Omental fat pad (tissue), 4 donors: Measurements from ENCODE around the gene TMEM132E. TPM values are rescaled to one million over a fixed set of nuclear protein-coding genes. Genes with fewer than 3 reads are reported as not detected.

Experiments used
- ATAC-seq: fragments of 150-250 bp; one replicate; pipeline ENCODE4 v1.9.1; 2016; ENCODE audit warnings: mild to moderate bottlenecking, moderate library complexity; ENCODE audit not compliant: low FRiP score
- DNase-seq: peaks from one replicate; pipeline ENCODE4 v3.0.0-alpha.2; 2019; ENCODE audit warnings: low spot score
- total RNA-seq, 4 donors: library from RNA; depleted of rRNA; stranded (reverse); fragments of >200 nt; gene quantifications; one replicate each; pipeline ENCODE4 v1.1.0, GENCODE V29; 2016
- TF ChIP-seq, protein P1 (sequence below), 3 donors: fragments of 450-650 bp; IDR thresholded peaks; one replicate each; pipeline ENCODE4 v1.5.1; 2016 to 2017; ENCODE audit warnings: antibody characterized with exemption in 3 of 3, mild to moderate bottlenecking in 3 of 3, moderate library complexity in 2 of 3

The TMEM132E gene
- total RNA-seq, 4 donors from 2014 or later = 0.13 to 0.19 TPM; not detected in 2

DNA sequence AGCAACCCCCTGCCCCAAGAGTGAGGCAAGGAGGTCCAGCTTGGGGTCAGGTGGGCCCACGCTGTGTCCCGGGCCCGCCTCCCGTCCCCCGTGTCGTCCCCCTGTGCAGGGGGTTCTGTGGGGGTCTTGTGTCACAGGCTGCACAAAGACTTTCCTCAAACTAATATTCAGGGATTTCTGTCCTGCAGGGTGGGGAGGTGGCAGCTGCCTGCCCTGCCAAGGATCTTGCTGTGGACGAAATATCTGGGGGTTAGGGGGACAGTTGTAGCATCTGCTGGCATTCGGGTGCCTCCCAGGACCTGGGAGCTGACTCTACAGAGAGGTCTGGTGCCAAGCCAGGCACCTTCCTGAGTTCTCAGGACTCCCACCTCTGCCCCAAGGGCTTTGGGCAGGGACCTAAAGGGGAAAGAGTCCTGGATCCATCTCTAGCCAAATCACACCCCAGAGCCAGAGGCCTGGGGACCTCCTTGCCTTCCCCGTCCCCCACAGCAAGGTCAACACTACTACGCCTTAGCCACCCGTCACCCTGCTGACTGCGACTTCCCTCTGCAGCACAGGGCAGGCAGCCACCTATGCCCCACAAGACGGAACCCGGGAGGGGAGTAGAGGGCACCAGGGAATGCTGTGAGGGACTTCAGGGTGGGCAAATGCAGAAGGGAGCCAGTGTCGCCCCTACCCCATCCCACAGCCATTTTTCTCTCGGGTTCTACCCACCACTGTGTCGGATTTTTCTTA lies 59.3 kb downstream of the TMEM132E start:
- ATAC-seq = no peak
- no peak for DNase-seq
- TF ChIP-seq, protein P1, sequence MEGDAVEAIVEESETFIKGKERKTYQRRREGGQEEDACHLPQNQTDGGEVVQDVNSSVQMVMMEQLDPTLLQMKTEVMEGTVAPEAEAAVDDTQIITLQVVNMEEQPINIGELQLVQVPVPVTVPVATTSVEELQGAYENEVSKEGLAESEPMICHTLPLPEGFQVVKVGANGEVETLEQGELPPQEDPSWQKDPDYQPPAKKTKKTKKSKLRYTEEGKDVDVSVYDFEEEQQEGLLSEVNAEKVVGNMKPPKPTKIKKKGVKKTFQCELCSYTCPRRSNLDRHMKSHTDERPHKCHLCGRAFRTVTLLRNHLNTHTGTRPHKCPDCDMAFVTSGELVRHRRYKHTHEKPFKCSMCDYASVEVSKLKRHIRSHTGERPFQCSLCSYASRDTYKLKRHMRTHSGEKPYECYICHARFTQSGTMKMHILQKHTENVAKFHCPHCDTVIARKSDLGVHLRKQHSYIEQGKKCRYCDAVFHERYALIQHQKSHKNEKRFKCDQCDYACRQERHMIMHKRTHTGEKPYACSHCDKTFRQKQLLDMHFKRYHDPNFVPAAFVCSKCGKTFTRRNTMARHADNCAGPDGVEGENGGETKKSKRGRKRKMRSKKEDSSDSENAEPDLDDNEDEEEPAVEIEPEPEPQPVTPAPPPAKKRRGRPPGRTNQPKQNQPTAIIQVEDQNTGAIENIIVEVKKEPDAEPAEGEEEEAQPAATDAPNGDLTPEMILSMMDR (IDR thresholded peaks at IDR 0.05) = no peak

DNA sequence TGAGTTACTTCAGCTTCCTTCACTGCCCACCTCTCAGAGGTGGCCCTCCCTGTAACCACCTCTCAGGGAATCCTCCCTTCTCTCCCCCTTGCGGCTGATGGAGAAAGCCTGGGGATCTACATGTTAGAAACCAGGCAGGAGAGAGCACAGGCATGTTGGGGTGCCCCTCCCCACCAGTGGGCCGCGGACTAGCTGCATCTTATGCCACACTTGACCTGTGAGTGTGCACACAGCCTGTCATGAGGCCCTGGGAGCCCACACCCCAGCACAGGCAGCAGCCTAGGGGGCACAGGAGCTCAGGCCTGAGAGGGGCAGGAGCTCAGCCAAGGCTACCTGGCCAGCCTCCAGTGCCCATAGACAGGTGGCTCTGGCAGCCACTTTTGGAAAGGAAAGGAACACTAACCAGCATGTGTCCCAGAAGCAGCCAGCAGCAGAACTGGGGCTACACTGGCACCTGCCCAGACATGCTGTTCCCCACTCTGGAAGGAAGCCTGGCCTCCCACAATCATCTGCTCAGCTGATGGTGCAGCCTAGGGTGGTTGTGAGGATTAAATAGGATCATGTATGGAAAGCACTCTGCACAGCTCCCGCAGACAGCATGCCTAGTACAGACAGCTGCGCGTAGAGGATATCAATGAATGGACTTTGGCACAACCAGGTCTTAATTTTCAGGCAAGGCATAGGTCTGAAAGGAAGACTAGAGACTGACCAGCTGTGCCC lies 60.5 kb downstream of the TMEM132E start:
- ATAC-seq (no peak), DNase-seq (no peak)
- TF ChIP-seq, protein P1 (IDR thresholded peaks at IDR 0.05) = no peak

DNA sequence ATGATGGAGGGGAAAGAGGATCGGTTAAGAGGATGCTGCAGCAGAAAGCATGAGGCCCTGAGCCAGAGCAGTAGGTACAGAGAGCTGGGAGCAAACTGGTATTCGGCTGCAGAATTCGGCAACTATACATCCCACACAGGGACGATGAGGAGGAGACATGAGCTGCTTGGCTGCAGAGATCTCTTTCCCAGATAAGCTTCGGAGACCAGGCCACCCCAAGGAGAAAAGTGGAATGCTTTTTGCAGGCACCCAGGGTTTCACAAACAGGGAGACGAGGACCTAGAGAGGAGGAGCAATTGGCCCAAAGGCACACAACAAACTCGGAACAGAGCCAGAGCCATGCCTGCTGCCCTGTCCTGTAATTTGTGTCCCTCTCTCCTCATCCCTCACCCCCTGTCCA lies 62.0 kb downstream of the TMEM132E start:
- no peak for ATAC-seq
- no peak for DNase-seq
- TF ChIP-seq, protein P1 (IDR thresholded peaks at IDR 0.05) = no peak

DNA sequence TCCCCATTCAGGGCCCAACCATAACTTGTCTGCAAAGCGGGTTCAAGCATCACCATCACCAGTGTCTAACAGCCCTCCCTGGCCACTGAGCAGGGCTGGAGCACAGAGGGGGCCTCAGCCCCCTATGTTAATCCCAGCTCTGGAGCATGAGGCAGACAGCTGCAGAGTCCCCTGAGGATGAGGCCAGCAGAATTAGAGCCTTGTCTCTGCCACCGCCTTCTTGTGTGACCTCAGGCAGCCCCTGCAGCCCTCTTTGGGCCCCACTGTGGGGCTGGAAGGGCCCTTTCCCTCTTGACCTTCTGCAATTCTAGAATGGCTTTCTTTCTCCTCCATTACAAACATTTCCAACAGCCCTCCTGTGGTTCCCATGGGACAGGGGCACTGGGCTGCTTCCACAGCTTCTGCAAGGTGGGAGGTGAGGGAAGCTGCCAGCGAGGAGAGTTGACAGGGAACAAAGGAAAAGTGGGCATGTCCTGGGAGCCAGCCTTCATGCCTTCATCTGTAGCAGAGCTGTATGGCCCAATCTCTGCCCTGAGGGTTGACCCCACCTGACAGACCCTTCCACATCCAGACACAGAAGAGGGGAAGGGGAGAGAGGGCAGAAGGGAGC lies 65.7 kb downstream of the TMEM132E start:
- ATAC-seq = no peak
- TF ChIP-seq, protein P1 (IDR thresholded peaks at IDR 0.05) = no peak
- no peak for DNase-seq

DNA sequence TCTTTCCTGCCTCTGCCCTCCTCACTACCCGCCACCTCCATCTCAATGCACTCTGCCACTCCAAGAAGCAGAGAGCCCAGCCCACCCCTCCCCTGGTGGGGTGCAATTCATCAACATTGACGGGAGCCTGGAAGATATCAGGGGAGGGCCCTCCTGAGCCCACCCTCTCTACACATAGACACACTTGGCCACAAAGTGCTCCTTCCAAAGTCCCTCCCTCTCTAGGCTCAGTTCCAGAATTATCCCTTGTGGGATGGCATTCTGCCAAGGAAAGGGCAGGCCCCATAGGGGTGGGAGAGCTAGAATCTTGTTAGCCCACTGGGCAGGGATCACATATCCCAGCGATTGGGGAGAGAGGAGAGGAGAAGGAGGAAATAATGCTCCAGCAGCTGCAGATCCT lies 66.2 kb downstream of the TMEM132E start:
- DNase-seq (no peak), ATAC-seq (no peak)
- TF ChIP-seq, protein P1 (IDR thresholded peaks at IDR 0.05) = no peak

DNA sequence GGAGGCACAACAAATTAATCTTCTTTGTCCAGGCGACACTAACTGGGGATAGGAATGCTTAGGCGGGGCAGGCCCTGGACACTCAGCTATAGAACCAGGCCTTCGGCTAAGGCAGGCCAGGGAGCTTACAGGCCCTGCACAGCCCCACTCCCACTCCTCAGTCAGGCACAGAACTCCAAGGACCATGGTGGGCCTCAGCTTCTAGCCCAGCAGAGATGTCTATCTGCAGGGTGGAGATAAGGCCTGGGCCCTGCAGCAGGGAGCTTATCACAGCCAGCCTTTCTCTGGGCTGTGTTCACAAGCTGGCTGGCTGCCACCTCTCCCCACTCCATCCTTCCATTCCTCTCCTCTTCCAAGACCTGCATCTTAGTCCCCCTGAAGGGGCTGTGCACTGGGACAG lies 68.1 kb downstream of the TMEM132E start:
- ATAC-seq = no peak
- TF ChIP-seq, protein P1 (IDR thresholded peaks at IDR 0.05) = no peak
- no peak for DNase-seq
